CD4-positive, CD25-positive, alpha-beta regulatory T cell (primary cell): ENCODE data around the gene DEAF1. TPM values are rescaled to one million over a fixed set of nuclear protein-coding genes. Genes with fewer than 3 reads are reported as not detected.
"Not testable (repeated sequence)": the region's sequence is repeated elsewhere in the genome, so short reads cannot be mapped to it uniquely, and the experiment has no call there.

Experiments
- ATAC-seq, 2 donors: fragments of 150-1000 bp; cut with Tn5 transposase; one replicate each; pipeline ENCODE4 v1.10.0; 2021; ENCODE audit warnings: low read depth in 2 of 2, moderate number of reproducible peaks in 2 of 2, moderate library complexity in 1 of 2
- DNase-seq, 3 donors: peaks; one replicate each; pipeline versions ENCODE4 v3.0.0 to v3.0.0-alpha.2; 2012 to 2022; ENCODE audit warnings: mixed read lengths in 1 of 3
- H3K27ac ChIP-seq: one replicate; pipeline ENCODE4 v1.7.0; 2013; ENCODE audit warnings: mild to moderate bottlenecking, low read length; ENCODE audit not compliant: insufficient read depth, poor library complexity, severe bottlenecking
- H3K27me3 ChIP-seq: one replicate; pipeline ENCODE4 v1.7.0; 2013; ENCODE audit warnings: low read length; ENCODE audit not compliant: control insufficient read depth, insufficient read depth
- H3K36me3 ChIP-seq: one replicate; pipeline ENCODE4 v1.7.0; 2013; ENCODE audit warnings: mild to moderate bottlenecking, low read length, moderate library complexity; ENCODE audit not compliant: control insufficient read depth, insufficient read depth
- H3K4me1 ChIP-seq: 2 replicates; pipeline ENCODE4 v1.7.0; 2013; ENCODE audit warnings: mild to moderate bottlenecking, low read length; ENCODE audit not compliant: insufficient read depth, control insufficient read depth, poor library complexity, severe bottlenecking
- H3K4me3 ChIP-seq: one replicate; pipeline ENCODE4 v1.7.0; 2013; ENCODE audit warnings: low read depth, mild to moderate bottlenecking, low read length, moderate library complexity
- H3K9me3 ChIP-seq, 2 experiments: 1 replicate in 1 of 2; 2 replicates in 1 of 2; pipeline ENCODE4 v1.7.0; 2013; ENCODE audit warnings: low read length in 2 of 2, mild to moderate bottlenecking in 1 of 2, moderate library complexity in 1 of 2; ENCODE audit not compliant: control insufficient read depth in 2 of 2
- H3K27ac Mint-ChIP-seq, 3 donors: one replicate each; pipeline ENCODE4 v1.8.0; 2020 to 2022; ENCODE audit warnings: mild to moderate bottlenecking in 3 of 3, mixed read lengths in 3 of 3, moderate library complexity in 2 of 3
- H3K27me3 Mint-ChIP-seq: one replicate; pipeline ENCODE4 v1.8.0; 2022; ENCODE audit warnings: mild to moderate bottlenecking, mixed read lengths
- H3K36me3 Mint-ChIP-seq: one replicate; pipeline ENCODE4 v1.8.0; 2020; ENCODE audit warnings: mixed read lengths
- H3K4me1 Mint-ChIP-seq, 4 donors: one replicate each; pipeline ENCODE4 v1.8.0; 2020 to 2022; ENCODE audit warnings: mixed read lengths in 4 of 4, mild to moderate bottlenecking in 1 of 4
- H3K4me3 Mint-ChIP-seq, 4 donors: one replicate each; pipeline ENCODE4 v1.8.0; 2020 to 2022; ENCODE audit warnings: mild to moderate bottlenecking in 4 of 4, mixed read lengths in 4 of 4, moderate library complexity in 3 of 4
- H3K9me3 Mint-ChIP-seq, 7 donors: one replicate each; pipeline ENCODE4 v1.8.0; 2020 to 2022; ENCODE audit warnings: mixed read lengths in 7 of 7, mild to moderate bottlenecking in 3 of 7, moderate library complexity in 2 of 7
- polyA plus RNA-seq, 4 donors: library from polyadenylated mRNA; unstranded; fragments of 300-500 nt; fragmentation: Illumina TruSeq; gene quantifications; one replicate each; pipeline ENCODE4 v1.2.3, GENCODE V29; 2021
- total RNA-seq: library from RNA; stranded (reverse); gene quantifications from one replicate; pipeline ENCODE4 v1.2.3, GENCODE V29; 2022

DEAF1 gene, protein sequence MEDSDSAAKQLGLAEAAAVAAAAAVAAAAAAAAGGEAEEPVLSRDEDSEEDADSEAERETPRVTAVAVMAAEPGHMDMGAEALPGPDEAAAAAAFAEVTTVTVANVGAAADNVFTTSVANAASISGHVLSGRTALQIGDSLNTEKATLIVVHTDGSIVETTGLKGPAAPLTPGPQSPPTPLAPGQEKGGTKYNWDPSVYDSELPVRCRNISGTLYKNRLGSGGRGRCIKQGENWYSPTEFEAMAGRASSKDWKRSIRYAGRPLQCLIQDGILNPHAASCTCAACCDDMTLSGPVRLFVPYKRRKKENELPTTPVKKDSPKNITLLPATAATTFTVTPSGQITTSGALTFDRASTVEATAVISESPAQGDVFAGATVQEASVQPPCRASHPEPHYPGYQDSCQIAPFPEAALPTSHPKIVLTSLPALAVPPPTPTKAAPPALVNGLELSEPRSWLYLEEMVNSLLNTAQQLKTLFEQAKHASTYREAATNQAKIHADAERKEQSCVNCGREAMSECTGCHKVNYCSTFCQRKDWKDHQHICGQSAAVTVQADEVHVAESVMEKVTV
- total RNA-seq (84.1 TPM), polyA plus RNA-seq (10 to 100 TPM; 33.5 to 46.5 (median 37.4) TPM)

DNA sequence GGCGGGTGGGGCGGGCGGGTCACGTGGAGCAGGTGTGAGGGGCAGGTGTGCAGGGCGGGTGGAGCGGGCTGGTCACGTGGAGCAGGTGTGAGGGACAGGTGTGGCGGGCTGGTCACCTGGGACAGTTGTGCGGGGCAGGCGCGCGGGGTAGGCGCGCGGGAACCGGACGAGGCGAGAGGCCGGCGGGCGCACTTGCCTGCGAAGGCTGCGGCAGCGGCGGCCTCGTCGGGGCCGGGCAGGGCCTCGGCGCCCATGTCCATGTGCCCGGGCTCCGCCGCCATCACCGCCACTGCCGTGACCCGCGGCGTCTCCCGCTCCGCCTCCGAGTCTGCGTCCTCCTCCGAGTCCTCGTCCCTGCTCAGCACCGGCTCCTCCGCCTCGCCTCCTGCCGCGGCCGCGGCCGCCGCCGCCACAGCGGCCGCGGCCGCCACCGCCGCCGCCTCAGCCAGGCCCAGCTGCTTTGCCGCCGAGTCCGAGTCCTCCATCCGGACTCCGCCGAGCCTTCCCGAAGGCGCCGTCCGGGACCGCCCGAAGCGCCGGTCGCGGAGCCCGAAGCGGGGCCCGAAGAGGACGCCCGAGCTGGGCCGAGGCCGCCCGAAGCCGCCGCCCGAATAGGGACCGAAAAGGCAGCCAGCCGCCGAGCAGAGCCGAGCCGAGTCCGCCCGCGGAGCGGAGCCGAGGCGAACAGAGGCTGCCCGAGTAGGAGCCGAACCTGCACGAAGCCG lies at the start of gene DEAF1:
Gene DEAF1 (minus strand): TSS at position 660 of the 725 bp plus-strand sequence. CDS start 175 bp downstream, at position 485.
- ATAC-seq (peak; percentile 83 to 86), DNase-seq (peak; percentile 98 to 100 (median 98))
- Histone ChIP-seq H3K27ac (peak within 1 kb of the TSS; percentile 98), H3K36me3 (peaks cover under 1% of the 10 kb centered on the region), H3K4me1 (peaks cover 43% of the 10 kb centered on the region), H3K9me3 (no peaks in the 10 kb centered on the region), H3K4me3 (peak within 1 kb of the TSS; percentile 77), H3K27me3 (no peaks in the 10 kb centered on the region)
- Mint-ChIP-seq H3K27me3 (no peaks in the 10 kb centered on the region), H3K36me3 (peaks cover 4% of the 10 kb centered on the region), H3K4me3 (peak within 1 kb of the TSS; percentile 90 to 97 (median 94)), H3K4me1 (peaks cover 13 to 56% (median 33%) of the 10 kb centered on the region in 4 donors), H3K9me3 (no peaks in the 10 kb centered on the region), H3K27ac (peak within 1 kb of the TSS; percentile 79 to 93 (median 92))

DNA sequence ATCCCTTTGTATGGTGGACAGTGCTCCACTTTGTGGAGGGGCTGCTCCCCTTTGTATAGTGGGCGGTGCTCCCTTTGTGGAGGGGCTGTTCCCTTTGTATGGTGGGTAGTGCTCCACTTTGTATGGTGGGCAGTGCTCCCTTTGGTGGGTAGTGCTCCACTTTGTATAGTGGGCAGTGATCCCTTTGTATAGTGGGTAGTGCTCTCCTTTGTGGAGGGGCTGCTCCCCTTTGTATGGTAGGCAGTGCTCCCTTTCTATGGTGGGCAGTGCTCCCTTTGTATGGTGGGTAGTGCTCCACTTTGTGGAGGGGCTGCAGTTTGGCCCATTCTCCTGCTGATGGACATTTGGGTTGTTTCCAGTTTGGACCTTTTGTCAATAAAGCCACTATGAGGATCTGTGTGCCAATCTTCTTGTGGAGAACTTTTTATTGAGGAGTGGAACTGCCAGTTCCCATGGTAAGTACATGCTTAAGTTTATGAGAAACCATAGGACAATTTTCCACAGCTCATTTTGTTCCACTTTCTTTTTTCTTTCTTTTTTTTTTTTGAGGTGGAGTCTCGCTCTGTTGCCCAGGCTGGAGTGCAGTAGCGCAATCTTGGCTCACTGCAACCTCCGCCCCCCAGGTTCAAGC lies 47.7 kb upstream of the DEAF1 start:
- Mint-ChIP-seq H3K4me3 (no peak overlapping the region), H3K4me1 (peaks cover 5 to 18% (median 6%) of the 10 kb centered on the region in 4 donors), H3K9me3 (no peaks in the 10 kb centered on the region), H3K27me3 (peaks cover 4% of the 10 kb centered on the region), H3K36me3 (no peaks in the 10 kb centered on the region), H3K27ac (no peak overlapping the region)
- H3K4me1 ChIP-seq = peaks cover 14% of the 10 kb centered on the region
- H3K36me3 ChIP-seq = no peaks in the 10 kb centered on the region
- no peak overlapping the region for H3K27ac ChIP-seq
- H3K9me3 ChIP-seq = no peaks in the 10 kb centered on the region
- no peak overlapping the region for H3K4me3 ChIP-seq
- H3K27me3 ChIP-seq = no peaks in the 10 kb centered on the region
- DNase-seq = no peak
- no peak for ATAC-seq

DNA sequence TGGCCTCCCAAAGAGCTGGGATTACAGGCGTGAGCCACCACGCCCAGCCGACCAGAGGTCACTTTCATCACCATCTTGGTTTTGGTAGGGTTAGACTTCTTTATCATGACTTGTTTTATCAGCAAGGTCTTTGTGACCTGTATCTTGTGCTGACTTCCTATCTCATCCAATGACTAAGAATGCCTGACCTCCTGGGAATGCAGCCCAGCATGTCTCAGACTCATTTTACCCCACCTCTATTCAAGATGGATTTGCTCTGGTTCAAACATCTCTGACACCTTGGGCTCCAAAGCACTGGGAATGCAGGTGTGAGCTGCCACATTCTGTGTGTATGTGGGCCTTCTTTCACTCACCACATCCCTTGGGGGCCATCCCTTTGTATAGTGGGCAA lies 47.1 kb upstream of the DEAF1 start:
- Mint-ChIP-seq H3K36me3 (no peaks in the 10 kb centered on the region), H3K27ac (no peak overlapping the region), H3K27me3 (peaks cover 8% of the 10 kb centered on the region), H3K4me1 (peaks cover 5 to 23% (median 12%) of the 10 kb centered on the region in 4 donors), H3K4me3 (no peak overlapping the region), H3K9me3 (no peaks in the 10 kb centered on the region)
- H3K36me3 ChIP-seq = no peaks in the 10 kb centered on the region
- H3K4me3 ChIP-seq = no peak overlapping the region
- DNase-seq (no peak), ATAC-seq (no peak)
- peaks cover 17% of the 10 kb centered on the region for H3K4me1 ChIP-seq
- no peak overlapping the region for H3K27ac ChIP-seq
- no peaks in the 10 kb centered on the region for H3K27me3 ChIP-seq
- no peaks in the 10 kb centered on the region for H3K9me3 ChIP-seq

DNA sequence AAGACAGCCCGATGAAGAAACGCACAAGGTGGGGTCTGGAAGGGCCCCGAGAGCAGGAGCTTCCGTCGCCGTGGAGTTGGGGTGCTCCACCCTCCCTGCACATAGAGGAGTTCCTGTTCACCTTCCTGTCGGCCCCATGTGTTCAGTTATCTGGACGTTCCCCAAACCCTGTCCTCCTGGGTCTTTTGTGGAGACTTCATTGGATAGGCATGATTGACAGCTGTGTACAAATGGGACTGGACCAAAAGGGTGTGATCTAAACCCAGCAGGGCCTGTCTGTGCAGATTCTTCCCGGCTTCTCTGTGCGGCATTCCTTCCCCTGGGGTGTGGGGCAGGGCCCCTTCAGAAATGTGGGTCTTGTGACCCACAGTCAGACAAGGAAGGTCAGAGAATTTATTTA lies 42.9 kb upstream of the DEAF1 start:
- ATAC-seq (peak; percentile 40 to 53), DNase-seq (peak in 1 of 3 donors; percentile 53)
- H3K36me3 ChIP-seq, H3K27ac ChIP-seq, H3K27me3 ChIP-seq, H3K27me3 Mint-ChIP-seq, H3K9me3 Mint-ChIP-seq, H3K36me3 Mint-ChIP-seq, H3K9me3 ChIP-seq: not testable (repeated sequence)
- Mint-ChIP-seq H3K4me1 (peaks cover 0 to 25% (median 8%) of the 10 kb centered on the region in 4 donors), H3K4me3 (peak overlapping the region in 3 of 4 donors; percentile 53 to 77 (median 74)), H3K27ac (peak overlapping the region; percentile 52 to 81 (median 75))
- H3K4me1 ChIP-seq = peaks cover 10% of the 10 kb centered on the region
- peak overlapping the region; percentile 13 for H3K4me3 ChIP-seq

DNA sequence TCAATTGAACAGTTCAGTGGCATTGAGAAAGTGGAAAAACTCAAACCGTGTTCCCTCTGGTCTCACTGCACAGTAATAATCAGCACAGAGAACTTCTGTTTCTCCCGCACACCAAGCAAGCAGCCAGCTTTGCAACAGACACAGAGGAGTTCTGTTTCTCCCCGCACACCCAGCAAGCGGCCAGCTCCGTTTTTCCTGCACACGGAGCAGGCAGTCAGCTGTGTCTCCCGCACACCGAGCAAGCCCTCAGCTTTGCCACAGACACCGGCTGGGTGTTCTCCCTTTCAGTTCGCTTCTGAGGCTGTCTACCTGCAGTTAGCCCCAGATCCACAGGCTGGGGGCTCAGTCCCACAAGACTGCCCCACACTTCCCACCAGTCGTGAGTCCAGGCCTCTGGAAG lies 42.3 kb upstream of the DEAF1 start:
- Histone ChIP-seq H3K9me3 (no peaks in the 10 kb centered on the region), H3K27ac (no peak overlapping the region), H3K36me3 (no peaks in the 10 kb centered on the region), H3K4me3 (peak overlapping the region; percentile 13), H3K4me1 (peaks cover 10% of the 10 kb centered on the region), H3K27me3 (no peaks in the 10 kb centered on the region)
- H3K27ac Mint-ChIP-seq = peak overlapping the region in 2 of 3 donors; percentile 75 to 81
- no peaks in the 10 kb centered on the region for H3K9me3 Mint-ChIP-seq
- peaks cover 0 to 25% (median 8%) of the 10 kb centered on the region in 4 donors for H3K4me1 Mint-ChIP-seq
- peak in 1 of 2 donors; percentile 12 for ATAC-seq
- H3K27me3 Mint-ChIP-seq = peaks cover 5% of the 10 kb centered on the region
- H3K36me3 Mint-ChIP-seq = no peaks in the 10 kb centered on the region
- H3K4me3 Mint-ChIP-seq = peak overlapping the region in 3 of 4 donors; percentile 53 to 77 (median 74)
- no peak for DNase-seq

DNA sequence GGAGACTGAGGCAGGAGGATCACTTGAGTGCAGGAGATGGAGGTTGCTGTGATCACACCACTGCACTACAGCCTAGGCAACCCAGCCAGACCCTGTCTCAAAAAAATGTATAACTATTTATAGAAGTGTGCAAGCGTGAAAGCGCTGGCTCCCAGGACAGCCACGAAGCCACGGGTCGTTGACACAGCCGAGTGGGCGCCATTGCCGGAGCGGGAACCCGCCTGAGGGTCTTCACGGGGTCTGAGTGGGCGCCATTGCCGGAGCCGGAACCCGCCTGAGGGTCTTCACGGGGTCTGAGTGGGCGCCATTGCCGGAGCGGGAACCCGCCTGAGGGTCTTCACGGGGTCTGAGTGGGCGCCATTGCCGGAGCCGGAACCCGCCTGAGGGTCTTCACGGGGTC lies 39.5 kb upstream of the DEAF1 start:
- H3K9me3 Mint-ChIP-seq, H3K27ac ChIP-seq, DNase-seq, H3K27me3 ChIP-seq, H3K4me3 ChIP-seq, ATAC-seq, H3K36me3 Mint-ChIP-seq, H3K9me3 ChIP-seq, H3K36me3 ChIP-seq, H3K27me3 Mint-ChIP-seq, H3K4me3 Mint-ChIP-seq: not testable (repeated sequence)
- peaks cover 10% of the 10 kb centered on the region for H3K4me1 ChIP-seq
- peak overlapping the region in 1 of 3 donors; percentile 66 for H3K27ac Mint-ChIP-seq
- peaks cover 0 to 25% (median 8%) of the 10 kb centered on the region in 4 donors for H3K4me1 Mint-ChIP-seq

DNA sequence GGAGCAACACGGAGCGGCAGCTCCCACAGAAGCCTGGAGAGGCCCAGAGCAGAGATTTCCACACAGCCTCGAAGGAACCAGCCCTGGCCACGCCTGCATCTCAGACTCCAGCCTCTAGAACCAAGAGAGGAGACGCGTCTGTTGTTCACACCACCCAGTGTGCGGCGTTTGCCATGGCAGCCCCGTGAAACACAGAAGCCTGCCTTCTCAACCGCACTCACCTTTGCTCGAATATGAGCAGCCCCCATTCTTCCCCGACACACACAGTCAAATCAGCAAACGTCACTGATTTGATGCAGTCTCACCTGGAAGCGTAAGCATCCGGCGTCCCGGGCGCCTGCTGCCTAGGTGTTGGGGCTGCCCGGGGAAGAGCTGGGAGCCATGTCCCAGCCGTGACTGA lies 38.0 kb upstream of the DEAF1 start:
- Histone ChIP-seq H3K4me1 (peaks cover 12% of the 10 kb centered on the region), H3K27ac (no peak overlapping the region), H3K4me3 (no peak overlapping the region), H3K36me3 (no peaks in the 10 kb centered on the region), H3K9me3 (no peaks in the 10 kb centered on the region), H3K27me3 (no peaks in the 10 kb centered on the region)
- Mint-ChIP-seq H3K4me3 (no peak overlapping the region), H3K27me3 (peaks cover 5% of the 10 kb centered on the region), H3K27ac (no peak overlapping the region), H3K36me3 (no peaks in the 10 kb centered on the region), H3K4me1 (peaks cover 0 to 15% (median 8%) of the 10 kb centered on the region in 4 donors), H3K9me3 (no peaks in the 10 kb centered on the region)
- ATAC-seq = no peak
- no peak for DNase-seq
